Subcutaneous abdominal adipose tissue (tissue), 5 donors: ENCODE data around the gene LRRN4CL.
"Not testable (repeated sequence)": the region's sequence is repeated elsewhere in the genome, so short reads cannot be mapped to it uniquely, and the experiment has no call there.

Source experiments
- H3K27ac ChIP-seq: one replicate; pipeline ENCODE4 v1.7.0; 2013; ENCODE audit warnings: low read depth, mild to moderate bottlenecking, inconsistent platforms, low read length, moderate library complexity
- H3K27me3 ChIP-seq, 5 donors: one replicate each; pipeline ENCODE4 v1.7.0; 2013; ENCODE audit warnings: low read length in 5 of 5, inconsistent platforms in 1 of 5; ENCODE audit not compliant: control insufficient read depth in 5 of 5, insufficient read depth in 4 of 5
- H3K36me3 ChIP-seq, 5 donors: one replicate each; pipeline ENCODE4 v1.7.0; 2013; ENCODE audit warnings: low read length in 5 of 5; ENCODE audit not compliant: control insufficient read depth in 5 of 5, insufficient read depth in 5 of 5
- H3K4me1 ChIP-seq, 5 donors: one replicate each; pipeline ENCODE4 v1.7.0; 2013; ENCODE audit warnings: low read length in 5 of 5, mild to moderate bottlenecking in 3 of 5, moderate library complexity in 1 of 5; ENCODE audit not compliant: control insufficient read depth in 5 of 5, insufficient read depth in 5 of 5
- H3K4me3 ChIP-seq, 5 donors: one replicate each; pipeline ENCODE4 v1.7.0; 2013; ENCODE audit warnings: low read length in 5 of 5, low read depth in 1 of 5
- H3K9ac ChIP-seq, 5 donors: one replicate each; pipeline ENCODE4 v1.7.0; 2013; ENCODE audit warnings: low read length in 5 of 5, mild to moderate bottlenecking in 4 of 5, moderate library complexity in 3 of 5
- H3K9me3 ChIP-seq, 5 donors: one replicate each; pipeline ENCODE4 v1.7.0; 2013; ENCODE audit warnings: low read length in 5 of 5; ENCODE audit not compliant: control insufficient read depth in 5 of 5
- donor health status: healthy.
- donor health status: healthy.
- donor health status: healthy.
- donor health status: healthy.
- donor health status: healthy.

LRRN4CL gene

DNA sequence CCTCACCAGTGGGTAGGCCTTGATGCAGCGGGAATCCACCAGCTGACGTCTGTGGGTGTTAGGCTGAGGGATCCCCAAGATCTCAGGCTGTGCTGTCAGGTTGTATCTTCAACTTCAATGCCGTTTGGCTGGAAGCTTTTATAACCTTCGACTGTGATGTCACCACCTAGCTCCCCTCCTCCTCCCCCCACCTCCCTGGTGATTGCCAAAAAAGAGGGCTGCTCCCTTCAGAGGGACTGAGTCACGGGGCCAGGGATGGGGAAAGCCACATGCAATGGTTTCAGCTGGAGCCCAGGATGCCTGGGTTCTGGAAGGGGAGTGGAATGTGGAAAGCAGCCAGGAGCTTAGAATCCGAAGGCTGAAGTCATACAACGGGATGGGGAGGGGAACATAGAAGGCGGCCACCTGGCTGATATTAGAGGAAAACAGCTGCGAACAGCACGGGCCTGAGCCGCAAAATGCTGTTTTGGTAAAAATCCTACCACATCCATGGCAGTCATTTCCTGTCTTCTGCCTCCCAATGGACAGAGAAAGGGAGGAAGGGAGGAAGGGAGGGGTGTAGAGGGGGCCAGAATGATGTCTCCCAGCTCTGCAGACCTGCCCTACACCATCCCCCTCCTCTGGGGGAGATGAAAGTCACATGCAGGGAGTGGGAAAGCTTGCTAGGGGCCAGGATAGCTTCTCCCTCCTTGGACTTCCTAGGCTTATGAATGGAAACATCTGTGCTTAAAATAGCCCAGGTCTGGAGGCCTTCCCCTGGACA is at the start of gene LRRN4CL:
Gene LRRN4CL (minus strand): TSS at position 110 of the 763 bp plus-strand sequence. CDS start 1,022 bp downstream, outside the sequence.
- H3K36me3 ChIP-seq: peaks cover 0 to 38% (median 27%) of the 10 kb centered on the region in 5 donors
- H3K4me1 ChIP-seq: peaks cover 10 to 34% (median 29%) of the 10 kb centered on the region in 5 donors
- H3K9me3 ChIP-seq: no peaks in the 10 kb centered on the region
- H3K27ac ChIP-seq: peak within 1 kb of the TSS; percentile 69
- H3K4me3 ChIP-seq: peak within 1 kb of the TSS; percentile 50 to 80 (median 59)
- H3K9ac ChIP-seq: peak within 1 kb of the TSS; percentile 1 to 62 (median 41)
- H3K27me3 ChIP-seq: no peaks in the 10 kb centered on the region

DNA sequence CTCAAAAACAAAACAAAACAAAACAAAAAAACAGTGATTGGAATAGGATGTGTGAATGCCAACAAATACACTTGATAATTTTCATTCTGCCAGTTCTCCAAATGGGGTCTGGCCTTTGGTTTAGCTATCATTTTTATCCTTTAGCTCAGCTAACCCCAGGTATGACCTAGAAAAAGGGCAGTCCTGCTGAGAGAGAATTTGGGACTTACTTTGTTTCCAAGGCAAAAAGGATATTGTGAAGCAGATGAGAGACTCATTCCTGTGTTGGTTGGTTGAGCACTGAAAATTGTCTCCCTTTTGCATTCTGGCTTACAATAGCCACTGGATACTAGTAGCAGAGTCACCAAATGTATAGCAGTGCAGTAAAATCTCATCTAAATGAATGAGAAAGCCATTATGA is 47.9 kb upstream of the LRRN4CL start:
- Histone ChIP-seq H3K9ac (no peak overlapping the region), H3K27me3 (no peaks in the 10 kb centered on the region), H3K36me3 (peaks cover 16 to 66% (median 46%) of the 10 kb centered on the region in 5 donors), H3K4me3 (no peak overlapping the region), H3K9me3 (no peaks in the 10 kb centered on the region), H3K27ac (no peak overlapping the region), H3K4me1 (no peaks in the 10 kb centered on the region)

DNA sequence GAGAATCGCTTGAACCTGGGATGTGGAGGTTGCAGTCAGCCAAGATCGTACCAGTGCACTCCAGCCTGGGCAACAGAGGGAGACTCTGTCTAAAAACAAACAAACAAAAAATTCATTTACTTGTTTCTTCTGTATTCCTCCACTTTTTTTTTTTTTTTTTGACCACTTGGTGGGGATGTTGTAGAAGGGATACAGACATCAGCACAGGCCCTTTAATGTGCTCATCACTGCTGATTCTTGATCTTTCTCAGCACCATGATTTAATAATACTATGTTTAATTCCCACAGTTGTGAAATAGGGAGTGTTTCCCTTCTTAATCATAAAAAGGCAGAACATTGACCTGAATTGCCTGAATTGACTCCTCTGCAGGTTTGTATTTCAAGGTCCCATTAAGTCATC is 43.5 kb upstream of the LRRN4CL start:
- Histone ChIP-seq H3K4me3 (no peak overlapping the region), H3K36me3 (peaks cover 10 to 35% (median 18%) of the 10 kb centered on the region in 5 donors), H3K9me3 (no peaks in the 10 kb centered on the region), H3K4me1 (peaks cover 2 to 22% (median 20%) of the 10 kb centered on the region in 5 donors), H3K27me3 (no peaks in the 10 kb centered on the region), H3K9ac (peak overlapping the region in 1 of 5 donors; percentile 10), H3K27ac (no peak overlapping the region)

DNA sequence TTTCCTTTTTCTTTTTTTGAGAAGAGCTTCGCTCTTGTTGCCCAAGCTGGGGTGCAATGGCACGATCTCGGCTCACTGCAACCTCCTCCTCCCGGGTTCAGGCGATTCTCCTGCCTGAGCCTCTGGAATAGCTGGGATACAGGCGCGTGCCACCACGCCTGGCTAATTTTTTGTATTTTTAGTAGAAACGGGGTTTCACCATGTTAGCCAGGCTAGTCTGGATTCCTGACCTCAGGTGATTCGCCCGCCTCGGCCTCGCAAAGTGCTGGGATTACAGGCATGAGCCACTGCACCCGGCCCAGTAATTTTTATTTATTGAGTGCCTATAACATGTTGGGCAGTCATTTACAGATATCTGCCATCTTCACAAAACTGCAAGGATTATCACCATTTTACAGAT is 40.7 kb upstream of the LRRN4CL start:
- H3K27me3 ChIP-seq, H3K9me3 ChIP-seq: not testable (repeated sequence)
- peak overlapping the region in 4 of 5 donors; percentile 12 to 86 (median 33) for H3K4me3 ChIP-seq
- peaks cover 4 to 19% (median 13%) of the 10 kb centered on the region in 5 donors for H3K36me3 ChIP-seq
- H3K27ac ChIP-seq: peak overlapping the region; percentile 17
- H3K4me1 ChIP-seq: peaks cover 11 to 38% (median 36%) of the 10 kb centered on the region in 5 donors
- peak overlapping the region in 3 of 5 donors; percentile 3 to 56 (median 13) for H3K9ac ChIP-seq

DNA sequence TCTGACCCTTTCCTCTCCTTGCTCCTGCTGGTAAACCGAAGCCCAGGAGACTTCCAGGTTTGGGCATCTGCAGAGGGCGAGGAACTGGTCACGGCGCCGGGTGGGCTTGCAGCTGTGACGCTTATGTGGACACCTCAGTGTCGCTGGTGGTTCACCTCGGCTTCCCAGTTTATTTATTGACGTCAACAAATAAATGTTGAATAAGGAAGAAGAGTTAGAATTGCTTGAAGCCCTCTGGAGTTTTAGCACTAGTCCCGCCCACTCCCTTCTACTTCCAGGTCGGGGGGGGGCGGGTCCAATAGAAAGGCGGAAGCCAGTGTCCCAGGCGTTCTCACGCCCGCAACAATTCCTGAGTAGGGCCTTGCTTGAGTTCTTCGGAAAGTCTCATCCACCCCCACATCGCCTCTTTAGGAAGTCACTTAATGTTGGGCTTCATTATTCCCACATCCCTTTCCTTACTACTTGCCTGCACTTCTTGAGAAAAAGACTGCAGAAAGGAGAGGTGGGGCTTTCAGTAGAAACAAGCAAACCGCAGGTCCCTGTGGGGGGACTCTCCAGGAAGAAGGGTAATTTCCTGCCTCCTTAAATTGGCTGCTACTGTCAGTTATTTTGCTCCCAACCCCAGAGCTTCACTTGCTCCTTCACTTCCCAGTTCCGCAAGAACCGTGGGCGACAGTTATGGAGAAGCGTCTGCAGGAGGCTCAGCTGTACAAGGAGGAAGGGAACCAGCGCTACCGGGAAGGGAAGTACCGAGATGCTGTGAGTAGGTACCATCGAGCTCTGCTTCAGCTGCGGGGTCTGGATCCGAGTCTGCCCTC is 39.0 kb upstream of the LRRN4CL start, which contains the start of gene TTC9C:
Gene TTC9C (plus strand): TSS at position 316 of the 818 bp plus-strand sequence. CDS start 363 bp downstream, at position 679.
- peaks cover 15 to 53% (median 49%) of the 10 kb centered on the region in 5 donors for H3K4me1 ChIP-seq
- no peaks in the 10 kb centered on the region for H3K9me3 ChIP-seq

DNA sequence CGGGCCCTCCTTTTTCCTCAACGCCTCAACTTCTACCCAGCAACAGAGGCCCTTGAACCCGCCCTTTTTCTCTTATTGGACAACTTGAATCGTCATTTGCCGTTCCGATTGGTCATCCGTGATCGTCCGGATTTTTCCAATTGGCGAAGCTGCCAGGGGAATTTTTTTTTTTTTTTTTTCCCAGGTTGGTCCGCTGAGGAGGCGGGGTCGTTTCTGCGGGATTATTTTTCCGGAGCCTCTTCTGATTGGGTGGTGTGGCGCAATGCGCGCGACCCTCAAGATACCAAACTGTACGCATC is 38.5 kb upstream of the LRRN4CL start:
- peak overlapping the region; percentile 81 to 98 (median 97) for H3K9ac ChIP-seq
- H3K27me3 ChIP-seq: no peaks in the 10 kb centered on the region
- peak overlapping the region; percentile 74 to 97 (median 94) for H3K4me3 ChIP-seq
- no peaks in the 10 kb centered on the region for H3K9me3 ChIP-seq
- peaks cover 15 to 54% (median 49%) of the 10 kb centered on the region in 5 donors for H3K4me1 ChIP-seq
- peaks cover 6 to 19% (median 17%) of the 10 kb centered on the region in 5 donors for H3K36me3 ChIP-seq
- peak overlapping the region; percentile 98 for H3K27ac ChIP-seq

More for the DNA sequence above, 39.0 kb upstream of the LRRN4CL start, which contains the start of gene TTC9C:
- H3K36me3 ChIP-seq: peaks cover 9 to 18% (median 15%) of the 10 kb centered on the region in 5 donors
- H3K27me3 ChIP-seq: no peaks in the 10 kb centered on the region
- H3K27ac ChIP-seq: peak within 1 kb of the TSS; percentile 98
- H3K9ac ChIP-seq: peak within 1 kb of the TSS; percentile 81 to 98 (median 97)
- H3K4me3 ChIP-seq: peak within 1 kb of the TSS; percentile 74 to 97 (median 94)

DNA sequence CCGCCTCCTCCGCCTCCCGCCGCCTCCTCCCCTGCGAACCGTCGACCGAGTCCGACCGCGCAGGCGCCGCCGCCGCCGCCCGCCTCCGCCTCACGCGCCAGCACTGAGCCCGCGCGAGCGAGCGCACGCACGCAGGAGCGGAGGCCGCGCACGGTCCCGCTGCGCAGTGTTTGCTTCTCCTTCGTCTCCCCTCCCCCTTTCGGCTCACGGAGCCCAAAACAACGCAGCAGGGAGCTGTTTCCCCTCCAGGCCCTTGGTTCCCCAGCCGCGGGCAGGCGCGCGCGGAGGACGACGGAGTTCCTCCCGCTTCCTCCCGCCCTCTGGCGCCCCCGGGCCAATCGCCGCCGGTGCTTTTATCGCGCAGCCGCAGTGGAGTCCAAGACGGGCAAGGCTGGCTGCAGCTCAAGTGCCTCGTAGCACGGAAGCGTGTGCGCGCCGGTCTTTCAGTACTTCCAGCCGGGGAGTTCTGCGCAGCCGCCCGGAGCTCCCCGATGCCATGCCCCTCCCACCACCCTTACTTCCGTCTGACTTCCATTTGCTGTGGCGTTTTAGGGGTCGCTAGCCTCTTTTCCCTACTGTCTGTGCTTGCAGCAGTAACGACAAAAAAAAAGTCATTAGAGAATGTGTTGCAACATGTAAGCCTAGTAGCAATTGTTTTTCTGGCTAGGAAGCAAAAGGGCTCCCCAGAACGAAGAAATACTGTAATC is 38.0 kb upstream of the LRRN4CL start, which contains the start of gene HNRNPUL2:
Gene HNRNPUL2 (minus strand): TSS at position 293 of the 707 bp plus-strand sequence. CDS start 301 bp downstream, outside the sequence.
- Histone ChIP-seq H3K9ac (peak within 1 kb of the TSS; percentile 92 to 98 (median 98)), H3K27me3 (no peaks in the 10 kb centered on the region), H3K27ac (peak within 1 kb of the TSS; percentile 98), H3K4me3 (peak within 1 kb of the TSS; percentile 74 to 97 (median 94)), H3K36me3 (peaks cover 11 to 24% (median 22%) of the 10 kb centered on the region in 5 donors), H3K4me1 (peaks cover 15 to 54% (median 49%) of the 10 kb centered on the region in 5 donors), H3K9me3 (no peaks in the 10 kb centered on the region)

DNA sequence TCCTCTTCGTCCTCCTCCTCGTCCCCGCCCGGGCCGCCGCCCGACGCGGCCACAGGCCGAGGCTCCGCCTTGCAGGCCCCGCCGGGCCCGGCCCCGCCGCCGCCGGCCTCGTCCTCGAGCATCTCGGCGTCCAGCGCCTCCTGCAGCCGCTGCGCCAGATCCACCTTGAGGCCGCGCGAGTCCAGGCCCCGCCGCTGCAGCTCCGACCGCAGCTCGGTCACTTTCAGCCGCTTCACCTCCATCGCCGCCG is 37.5 kb upstream of the LRRN4CL start:
- Histone ChIP-seq H3K9ac (peak overlapping the region; percentile 92 to 98 (median 97)), H3K4me3 (peak overlapping the region in 4 of 5 donors; percentile 74 to 97 (median 90)), H3K36me3 (peaks cover 16 to 29% (median 27%) of the 10 kb centered on the region in 5 donors), H3K27me3 (no peaks in the 10 kb centered on the region), H3K4me1 (peaks cover 15 to 54% (median 49%) of the 10 kb centered on the region in 5 donors), H3K9me3 (no peaks in the 10 kb centered on the region), H3K27ac (peak overlapping the region; percentile 98)

DNA sequence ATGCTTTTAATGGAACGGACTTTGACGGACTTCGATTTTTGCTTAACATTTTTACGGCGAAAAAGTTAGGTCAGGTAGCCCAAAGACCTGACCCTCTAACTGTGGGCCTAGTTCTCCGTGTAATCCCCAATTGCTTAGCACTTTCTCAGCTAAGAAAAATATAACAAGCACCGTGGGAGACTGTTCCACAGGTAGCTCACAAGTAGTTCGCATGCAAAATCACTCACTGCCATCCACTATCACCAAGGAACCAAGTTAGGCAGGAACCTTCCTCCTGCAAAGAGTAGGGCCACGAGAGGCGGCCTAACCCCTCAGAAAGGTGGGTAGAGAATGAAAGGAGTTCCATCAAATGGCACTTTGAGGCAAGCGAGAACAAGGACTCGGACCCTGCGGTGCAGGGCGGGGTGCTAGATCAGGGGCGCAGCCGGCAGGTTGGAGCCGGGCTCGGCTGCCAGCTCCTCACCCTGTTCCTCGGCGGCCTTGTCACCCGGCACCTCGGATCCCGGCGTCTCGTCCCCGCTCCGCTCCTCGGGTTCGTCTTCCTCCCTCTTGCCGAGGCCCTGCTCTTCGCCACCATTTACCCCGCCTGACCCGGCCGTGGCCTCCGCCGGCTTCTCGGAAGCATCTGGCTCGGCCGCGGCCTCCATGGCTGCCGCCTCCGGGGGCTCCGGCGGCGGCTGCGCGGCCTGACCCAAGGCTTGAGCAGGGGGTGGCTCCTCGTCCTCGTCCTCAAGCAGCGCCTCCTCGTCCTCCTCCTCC is 37.0 kb upstream of the LRRN4CL start:
- H3K27me3 ChIP-seq: no peaks in the 10 kb centered on the region
- H3K27ac ChIP-seq: peak overlapping the region; percentile 98
- peak overlapping the region; percentile 74 to 97 (median 94) for H3K4me3 ChIP-seq
- H3K4me1 ChIP-seq: peaks cover 15 to 54% (median 47%) of the 10 kb centered on the region in 5 donors
- H3K9me3 ChIP-seq: no peaks in the 10 kb centered on the region
- peaks cover 21 to 33% (median 32%) of the 10 kb centered on the region in 5 donors for H3K36me3 ChIP-seq
- H3K9ac ChIP-seq: peak overlapping the region; percentile 92 to 98 (median 97)
